Esophagus muscularis mucosa (tissue), 3 donors: ENCODE results near the gene PRSS48.

Experiments used
- POLR2AphosphoS5 ChIP-seq, 2 donors: sonication (generic); formaldehyde crosslinking; IDR thresholded peaks; one replicate each; pipeline ENCODE4 v1.6.1; 2017; ENCODE audit warnings: antibody characterized with exemption in 2 of 2
- TF ChIP-seq, protein P1 (sequence below), 3 experiments: fragments of 200-600 bp in 2 of 3; fragments of 450-650 bp in 1 of 3; sonication (generic) in 2 of 3; IDR thresholded peaks; one replicate each; pipeline ENCODE4 v1.5.1; 2017 to 2019; ENCODE audit warnings: antibody characterized with exemption in 3 of 3, mild to moderate bottlenecking in 2 of 3, moderate library complexity in 1 of 3

DNA sequence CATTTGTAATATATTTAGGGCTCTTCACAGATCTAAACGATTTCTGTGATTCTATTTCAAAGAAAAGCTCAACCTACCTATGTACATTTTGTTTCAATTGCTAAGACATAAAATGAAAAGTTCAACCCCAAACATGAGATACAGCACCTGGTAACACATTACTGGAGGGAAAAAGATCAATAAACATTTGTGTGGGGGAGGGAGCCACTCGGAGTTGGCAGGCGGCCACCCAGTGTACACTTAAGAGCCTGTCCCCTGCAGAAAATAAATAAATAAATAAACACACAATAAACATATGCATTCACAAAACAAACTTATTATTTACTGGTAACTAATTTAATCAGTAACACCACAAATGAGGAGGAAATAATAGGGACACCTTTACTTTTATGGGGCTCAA is 19.3 kb downstream of the PRSS48 start:
- TF ChIP-seq, protein P1, sequence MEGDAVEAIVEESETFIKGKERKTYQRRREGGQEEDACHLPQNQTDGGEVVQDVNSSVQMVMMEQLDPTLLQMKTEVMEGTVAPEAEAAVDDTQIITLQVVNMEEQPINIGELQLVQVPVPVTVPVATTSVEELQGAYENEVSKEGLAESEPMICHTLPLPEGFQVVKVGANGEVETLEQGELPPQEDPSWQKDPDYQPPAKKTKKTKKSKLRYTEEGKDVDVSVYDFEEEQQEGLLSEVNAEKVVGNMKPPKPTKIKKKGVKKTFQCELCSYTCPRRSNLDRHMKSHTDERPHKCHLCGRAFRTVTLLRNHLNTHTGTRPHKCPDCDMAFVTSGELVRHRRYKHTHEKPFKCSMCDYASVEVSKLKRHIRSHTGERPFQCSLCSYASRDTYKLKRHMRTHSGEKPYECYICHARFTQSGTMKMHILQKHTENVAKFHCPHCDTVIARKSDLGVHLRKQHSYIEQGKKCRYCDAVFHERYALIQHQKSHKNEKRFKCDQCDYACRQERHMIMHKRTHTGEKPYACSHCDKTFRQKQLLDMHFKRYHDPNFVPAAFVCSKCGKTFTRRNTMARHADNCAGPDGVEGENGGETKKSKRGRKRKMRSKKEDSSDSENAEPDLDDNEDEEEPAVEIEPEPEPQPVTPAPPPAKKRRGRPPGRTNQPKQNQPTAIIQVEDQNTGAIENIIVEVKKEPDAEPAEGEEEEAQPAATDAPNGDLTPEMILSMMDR (IDR thresholded peaks at IDR 0.05) = no peak
- TF ChIP-seq POLR2AphosphoS5 (IDR thresholded peaks at IDR 0.05) = no peak
